Muscle layer of colon (tissue), 2 donors: Measurements from ENCODE around the gene PYGM.

Source experiments
- H3K27ac ChIP-seq: one replicate; pipeline ENCODE4 v1.7.0; 2013; ENCODE audit warnings: low read depth, mild to moderate bottlenecking, low read length, moderate library complexity
- H3K27me3 ChIP-seq, 2 donors: one replicate each; pipeline ENCODE4 v1.7.0; 2013; ENCODE audit warnings: low read length in 2 of 2, mild to moderate bottlenecking in 2 of 2; ENCODE audit not compliant: insufficient read depth in 2 of 2, control insufficient read depth in 1 of 2
- H3K36me3 ChIP-seq: one replicate; pipeline ENCODE4 v1.7.0; 2013; ENCODE audit warnings: mild to moderate bottlenecking, low read length; ENCODE audit not compliant: insufficient read depth
- H3K4me1 ChIP-seq: one replicate; pipeline ENCODE4 v1.7.0; 2013; ENCODE audit warnings: mild to moderate bottlenecking, low read length; ENCODE audit not compliant: insufficient read depth
- H3K4me3 ChIP-seq, 2 donors: one replicate each; pipeline ENCODE4 v1.7.0; 2013; ENCODE audit warnings: low read length in 2 of 2, low read depth in 1 of 2, mild to moderate bottlenecking in 1 of 2, moderate library complexity in 1 of 2
- H3K9ac ChIP-seq: one replicate; pipeline ENCODE4 v1.7.0; 2013; ENCODE audit warnings: low read length
- H3K9me3 ChIP-seq: one replicate; pipeline ENCODE4 v1.7.0; 2013; ENCODE audit warnings: mild to moderate bottlenecking, low read length
- donor health status: abdominal sarcoma.
- donor health status: Adenocarcinoma of cecum.

The PYGM gene

GRCh38 chr11:64764753-64765152, 5.0 kb upstream of the PYGM start:
- Histone ChIP-seq H3K27me3 (no peaks in the 10 kb centered on the region), H3K9ac (no peak overlapping the region), H3K4me1 (peaks cover 59% of the 10 kb centered on the region), H3K9me3 (no peaks in the 10 kb centered on the region), H3K36me3 (peaks cover 63% of the 10 kb centered on the region), H3K4me3 (no peak overlapping the region), H3K27ac (peak overlapping the region; percentile 64)

- H3K9ac ChIP-seq = no peak overlapping the region
Measured at GRCh38 chr11:64764040-64764611, 4.4 kb upstream of the PYGM start.

GRCh38 chr11:64763526-64764039, 3.8 kb upstream of the PYGM start:
- H3K9me3 ChIP-seq = no peaks in the 10 kb centered on the region
- H3K4me1 ChIP-seq = peaks cover 68% of the 10 kb centered on the region
- H3K4me3 ChIP-seq = peak overlapping the region in 1 of 2 donors; percentile 3
- H3K27me3 ChIP-seq = no peaks in the 10 kb centered on the region
- H3K27ac ChIP-seq = peak overlapping the region; percentile 64
- H3K36me3 ChIP-seq = peaks cover 51% of the 10 kb centered on the region
- H3K9ac ChIP-seq = no peak overlapping the region

More at GRCh38 chr11:64764040-64764611, 4.4 kb upstream of the PYGM start:
- Histone ChIP-seq H3K4me1 (peaks cover 62% of the 10 kb centered on the region), H3K4me3 (no peak overlapping the region), H3K36me3 (peaks cover 57% of the 10 kb centered on the region), H3K27me3 (no peaks in the 10 kb centered on the region), H3K27ac (peak overlapping the region; percentile 64), H3K9me3 (no peaks in the 10 kb centered on the region)

GRCh38 chr11:64762674-64763525, 3.1 kb upstream of the PYGM start:
- Histone ChIP-seq H3K27ac (peak overlapping the region; percentile 64), H3K9ac (no peak overlapping the region), H3K27me3 (no peaks in the 10 kb centered on the region), H3K9me3 (no peaks in the 10 kb centered on the region), H3K4me1 (peaks cover 69% of the 10 kb centered on the region), H3K36me3 (peaks cover 44% of the 10 kb centered on the region), H3K4me3 (peak overlapping the region in 1 of 2 donors; percentile 3)

- Histone ChIP-seq H3K27me3 (no peaks in the 10 kb centered on the region), H3K36me3 (peaks cover 38% of the 10 kb centered on the region), H3K9ac (no peak overlapping the region), H3K27ac (peak overlapping the region; percentile 64), H3K4me1 (peaks cover 64% of the 10 kb centered on the region), H3K9me3 (no peaks in the 10 kb centered on the region), H3K4me3 (no peak overlapping the region)
Measured at GRCh38 chr11:64762277-64762673, 2.5 kb upstream of the PYGM start.

- H3K27ac ChIP-seq = peak overlapping the region; percentile 92
Measured at GRCh38 chr11:64760759-64761420, 1.1 kb upstream of the PYGM start.

GRCh38 chr11:64759131-64759721, 548 bp downstream of the PYGM start:
- Histone ChIP-seq H3K27ac (peak overlapping the region; percentile 92), H3K9ac (peak overlapping the region; percentile 56), H3K27me3 (no peaks in the 10 kb centered on the region), H3K36me3 (peaks cover 29% of the 10 kb centered on the region), H3K4me3 (peak overlapping the region; percentile 44 to 64), H3K4me1 (peaks cover 51% of the 10 kb centered on the region), H3K9me3 (no peaks in the 10 kb centered on the region)

More at GRCh38 chr11:64760759-64761420, 1.1 kb upstream of the PYGM start:
- Histone ChIP-seq H3K27me3 (no peaks in the 10 kb centered on the region), H3K9me3 (no peaks in the 10 kb centered on the region), H3K36me3 (peaks cover 36% of the 10 kb centered on the region), H3K4me1 (peaks cover 63% of the 10 kb centered on the region), H3K9ac (no peak overlapping the region), H3K4me3 (no peak overlapping the region)

GRCh38 chr11:64758330-64759079, 1.3 kb downstream of the PYGM start:
- Histone ChIP-seq H3K4me1 (peaks cover 43% of the 10 kb centered on the region), H3K9ac (no peak overlapping the region), H3K27me3 (no peaks in the 10 kb centered on the region), H3K27ac (peak overlapping the region; percentile 92), H3K4me3 (peak overlapping the region; percentile 44 to 64), H3K36me3 (peaks cover 22% of the 10 kb centered on the region), H3K9me3 (no peaks in the 10 kb centered on the region)

- Histone ChIP-seq H3K36me3 (peaks cover 21% of the 10 kb centered on the region), H3K4me3 (no peak overlapping the region), H3K27me3 (no peaks in the 10 kb centered on the region), H3K9ac (no peak overlapping the region), H3K9me3 (no peaks in the 10 kb centered on the region), H3K27ac (no peak overlapping the region), H3K4me1 (peaks cover 36% of the 10 kb centered on the region)
Measured at GRCh38 chr11:64757549-64758329, 2.0 kb downstream of the PYGM start.

GRCh38 chr11:64755681-64756361, 4.0 kb downstream of the PYGM start:
- H3K27ac ChIP-seq = no peak overlapping the region
- no peaks in the 10 kb centered on the region for H3K9me3 ChIP-seq
- H3K9ac ChIP-seq = no peak overlapping the region
- peaks cover 38% of the 10 kb centered on the region for H3K36me3 ChIP-seq
- H3K27me3 ChIP-seq = no peaks in the 10 kb centered on the region
- H3K4me1 ChIP-seq = peaks cover 23% of the 10 kb centered on the region
- H3K4me3 ChIP-seq = no peak overlapping the region
